CMK (cell line): ENCODE measurements around the gene ZNF76.
A peak's percentile ranks its signal among the peaks of the same experiment; 100 is the strongest.

Source experiments
- DNase-seq: peaks from one replicate; pipeline ENCODE4 v3.0.0-alpha.2; 2010; ENCODE audit warnings: low read depth

Gene ZNF76

GRCh38 chr6:35259194-35259947 is at the start of gene ZNF76:
Gene ZNF76, plus strand, starts transcription at chr6:35259735. Its CDS starts 21,417 bp downstream, at chr6:35281152.
- DNase-seq: peak; percentile 85

- DNase-seq: no peak
These were observed 46.2 kb upstream of the ZNF76 start for GRCh38 chr6:35213298-35213791.

GRCh38 chr6:35213824-35214756 is 45.4 kb upstream of the ZNF76 start, which contains the start of gene SCUBE3:
Gene SCUBE3, plus strand, starts transcription at chr6:35213956. Its CDS starts 463 bp downstream, at chr6:35214419.
- no peak for DNase-seq

GRCh38 chr6:35214869-35215664 is 44.5 kb upstream of the ZNF76 start:
- no peak for DNase-seq

GRCh38 chr6:35215665-35216411 is 43.7 kb upstream of the ZNF76 start:
- no peak for DNase-seq

- DNase-seq: no peak
These were observed 43.2 kb upstream of the ZNF76 start for GRCh38 chr6:35216412-35216732.

- no peak for DNase-seq
These were observed 42.4 kb upstream of the ZNF76 start for GRCh38 chr6:35216851-35217811.

- DNase-seq: no peak
These were observed 41.5 kb upstream of the ZNF76 start for GRCh38 chr6:35218021-35218420.

- no peak for DNase-seq
These were observed 41.1 kb upstream of the ZNF76 start for GRCh38 chr6:35218456-35218855.

GRCh38 chr6:35219683-35220326 is 39.7 kb upstream of the ZNF76 start:
- DNase-seq: no peak

GRCh38 chr6:35220711-35221110 is 38.8 kb upstream of the ZNF76 start:
- no peak for DNase-seq

GRCh38 chr6:35223396-35223795 is 36.1 kb upstream of the ZNF76 start:
- DNase-seq: no peak

GRCh38 chr6:35224720-35225119 is 34.8 kb upstream of the ZNF76 start:
- no peak for DNase-seq

GRCh38 chr6:35228481-35228880 is 31.1 kb upstream of the ZNF76 start:
- DNase-seq: no peak

- no peak for DNase-seq
These were observed 30.2 kb upstream of the ZNF76 start for GRCh38 chr6:35229304-35229703.

- DNase-seq: no peak
These were observed 29.0 kb upstream of the ZNF76 start for GRCh38 chr6:35230498-35230897.

GRCh38 chr6:35230950-35231349 is 28.6 kb upstream of the ZNF76 start:
- no peak for DNase-seq

- no peak for DNase-seq
These were observed 28.0 kb upstream of the ZNF76 start for GRCh38 chr6:35231563-35231962.

- DNase-seq: no peak
These were observed 24.6 kb upstream of the ZNF76 start for GRCh38 chr6:35234901-35235300.

- DNase-seq: no peak
These were observed 23.3 kb upstream of the ZNF76 start for GRCh38 chr6:35236223-35236622.
